Astrocyte of the cerebellum (primary cell): ENCODE measurements around the gene IFNL4.
"Not testable (repeated sequence)": the region's sequence is repeated elsewhere in the genome, so short reads cannot be mapped to it uniquely, and the experiment has no call there.

Experiments
- DNase-seq: peaks from one replicate; pipeline ENCODE4 v3.0.0-alpha.2; 2011; ENCODE audit warnings: low read depth
- H3K4me3 ChIP-seq: 2 replicates; pipeline ENCODE4 v1.5.1; 2011; ENCODE audit warnings: mild to moderate bottlenecking, low read depth, low read length, moderate library complexity
- in situ Hi-C: cut with HindIII; loops from 2 replicates; pipeline ENCODE4 v1.10.0; 2017; ENCODE audit warnings: low sequenced_read_pairs
- TF ChIP-seq, protein P1 (sequence below): IDR thresholded peaks from 2 replicates; pipeline ENCODE4 v1.5.1; 2012; ENCODE audit warnings: low read length, low read depth, moderate library complexity, mild to moderate bottlenecking; ENCODE audit errors: missing control alignments

The IFNL4 gene

DNA sequence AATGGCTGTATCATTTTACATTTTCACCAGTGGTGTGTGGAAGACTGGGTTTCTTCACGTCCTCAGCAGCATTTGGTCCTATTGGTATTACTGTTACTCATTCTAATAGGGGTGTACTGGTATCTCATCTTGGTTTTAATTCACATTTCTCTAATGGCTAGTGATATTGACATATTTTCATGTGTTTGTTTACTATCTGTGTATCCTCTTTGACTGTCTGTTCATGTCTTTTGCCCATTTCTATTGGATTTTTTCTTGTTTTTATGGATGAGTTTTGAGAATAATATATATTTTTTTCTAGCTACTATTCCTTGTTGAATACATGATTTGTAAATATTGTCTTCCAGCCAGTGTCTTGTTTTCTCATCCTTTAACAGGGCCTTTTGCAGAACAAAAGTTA lies 33.4 kb upstream of the IFNL4 start:
- TF ChIP-seq, protein P1, sequence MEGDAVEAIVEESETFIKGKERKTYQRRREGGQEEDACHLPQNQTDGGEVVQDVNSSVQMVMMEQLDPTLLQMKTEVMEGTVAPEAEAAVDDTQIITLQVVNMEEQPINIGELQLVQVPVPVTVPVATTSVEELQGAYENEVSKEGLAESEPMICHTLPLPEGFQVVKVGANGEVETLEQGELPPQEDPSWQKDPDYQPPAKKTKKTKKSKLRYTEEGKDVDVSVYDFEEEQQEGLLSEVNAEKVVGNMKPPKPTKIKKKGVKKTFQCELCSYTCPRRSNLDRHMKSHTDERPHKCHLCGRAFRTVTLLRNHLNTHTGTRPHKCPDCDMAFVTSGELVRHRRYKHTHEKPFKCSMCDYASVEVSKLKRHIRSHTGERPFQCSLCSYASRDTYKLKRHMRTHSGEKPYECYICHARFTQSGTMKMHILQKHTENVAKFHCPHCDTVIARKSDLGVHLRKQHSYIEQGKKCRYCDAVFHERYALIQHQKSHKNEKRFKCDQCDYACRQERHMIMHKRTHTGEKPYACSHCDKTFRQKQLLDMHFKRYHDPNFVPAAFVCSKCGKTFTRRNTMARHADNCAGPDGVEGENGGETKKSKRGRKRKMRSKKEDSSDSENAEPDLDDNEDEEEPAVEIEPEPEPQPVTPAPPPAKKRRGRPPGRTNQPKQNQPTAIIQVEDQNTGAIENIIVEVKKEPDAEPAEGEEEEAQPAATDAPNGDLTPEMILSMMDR: no peak
- in situ Hi-C loops: no loop called here
- DNase-seq: no peak
- no peak overlapping the region for H3K4me3 ChIP-seq

DNA sequence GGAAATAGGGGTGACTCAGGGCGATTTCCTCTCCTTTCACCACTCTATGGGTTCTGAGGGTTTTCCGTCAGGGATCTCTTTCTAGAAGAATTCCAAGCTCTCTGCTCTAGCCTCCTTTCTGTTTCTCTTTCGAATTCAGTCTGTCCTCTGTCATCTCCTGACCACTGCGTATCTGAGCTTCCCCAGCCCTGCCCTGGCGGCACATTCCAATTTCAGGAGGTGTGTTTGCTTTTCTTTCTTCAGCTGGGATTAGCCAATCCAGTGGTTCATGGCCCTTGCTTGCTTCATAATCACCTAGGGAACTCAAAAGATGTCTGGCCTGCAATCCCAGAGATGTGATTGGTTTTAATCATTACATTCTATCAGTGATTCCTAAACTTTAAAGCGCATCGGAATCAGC lies 28.9 kb upstream of the IFNL4 start:
- DNase-seq: no peak
- H3K4me3 ChIP-seq: no peak overlapping the region
- in situ Hi-C loops: no loop called here
- TF ChIP-seq, protein P1: no peak

DNA sequence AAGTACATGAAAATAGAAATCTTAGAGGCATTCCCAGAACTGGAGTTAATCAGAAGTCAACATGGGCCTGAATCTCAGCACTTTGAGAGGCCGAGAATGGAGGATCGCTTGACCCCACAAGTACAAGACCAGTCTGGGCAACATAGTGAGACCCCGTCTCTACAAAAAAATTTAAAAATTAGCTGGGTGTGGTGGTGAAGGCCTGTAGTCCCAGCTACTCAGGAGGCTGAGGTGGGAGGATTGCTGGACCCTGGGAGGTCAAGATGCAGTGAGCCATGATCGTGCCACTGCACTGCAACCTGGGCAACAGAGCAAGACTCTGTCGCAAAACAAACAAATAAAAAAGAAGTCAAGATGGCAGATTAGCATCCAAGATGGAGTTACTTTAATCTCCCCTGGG lies 28.1 kb upstream of the IFNL4 start:
- in situ Hi-C loops: no loop called here
- no peak for DNase-seq

DNA sequence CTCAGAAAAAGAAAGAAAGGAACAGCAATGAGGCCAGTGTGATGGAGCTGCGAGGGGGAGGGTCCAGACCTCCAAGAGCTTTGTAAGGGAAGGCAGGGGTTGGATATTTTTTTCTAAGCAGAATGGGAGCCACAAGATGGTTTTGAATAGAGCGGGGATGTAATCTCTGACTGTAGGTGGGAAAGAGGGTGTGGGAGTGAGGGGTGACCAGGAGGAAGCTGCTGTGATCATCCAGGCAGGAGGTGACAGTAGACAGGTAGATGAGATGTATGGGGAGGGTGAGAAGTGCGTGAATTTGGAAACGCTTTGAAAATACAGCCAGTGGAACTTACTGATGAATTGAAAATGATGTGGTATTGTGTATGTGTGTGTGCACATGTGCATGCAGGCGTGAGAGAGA lies 26.9 kb upstream of the IFNL4 start:
- in situ Hi-C loops: no loop called here
- H3K4me3 ChIP-seq: no peak overlapping the region
- TF ChIP-seq, protein P1: no peak
- DNase-seq: no peak

More for the DNA sequence above, 28.1 kb upstream of the IFNL4 start:
- TF ChIP-seq, protein P1: no peak
- H3K4me3 ChIP-seq: no peak overlapping the region

DNA sequence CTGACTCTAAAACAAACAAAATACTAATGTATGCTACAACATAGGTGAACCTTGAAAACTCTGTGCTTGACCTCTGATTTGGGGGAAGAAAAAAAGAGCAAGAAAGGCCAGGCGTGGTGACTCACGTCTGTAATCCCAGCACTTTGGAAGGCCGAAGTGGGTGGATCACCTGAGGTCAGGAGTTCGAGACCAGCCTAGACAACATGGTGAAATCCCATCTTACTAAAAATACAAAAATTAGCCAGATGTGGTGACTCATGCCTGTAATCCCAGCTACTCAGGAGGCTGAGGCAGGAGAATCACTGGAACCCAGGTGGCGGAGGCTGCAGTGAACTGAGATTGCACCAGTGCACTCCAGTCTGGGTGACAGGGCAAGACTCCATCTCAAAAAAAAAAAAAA lies 25.2 kb upstream of the IFNL4 start:
- in situ Hi-C loops, DNase-seq, H3K4me3 ChIP-seq: not testable (repeated sequence)

DNA sequence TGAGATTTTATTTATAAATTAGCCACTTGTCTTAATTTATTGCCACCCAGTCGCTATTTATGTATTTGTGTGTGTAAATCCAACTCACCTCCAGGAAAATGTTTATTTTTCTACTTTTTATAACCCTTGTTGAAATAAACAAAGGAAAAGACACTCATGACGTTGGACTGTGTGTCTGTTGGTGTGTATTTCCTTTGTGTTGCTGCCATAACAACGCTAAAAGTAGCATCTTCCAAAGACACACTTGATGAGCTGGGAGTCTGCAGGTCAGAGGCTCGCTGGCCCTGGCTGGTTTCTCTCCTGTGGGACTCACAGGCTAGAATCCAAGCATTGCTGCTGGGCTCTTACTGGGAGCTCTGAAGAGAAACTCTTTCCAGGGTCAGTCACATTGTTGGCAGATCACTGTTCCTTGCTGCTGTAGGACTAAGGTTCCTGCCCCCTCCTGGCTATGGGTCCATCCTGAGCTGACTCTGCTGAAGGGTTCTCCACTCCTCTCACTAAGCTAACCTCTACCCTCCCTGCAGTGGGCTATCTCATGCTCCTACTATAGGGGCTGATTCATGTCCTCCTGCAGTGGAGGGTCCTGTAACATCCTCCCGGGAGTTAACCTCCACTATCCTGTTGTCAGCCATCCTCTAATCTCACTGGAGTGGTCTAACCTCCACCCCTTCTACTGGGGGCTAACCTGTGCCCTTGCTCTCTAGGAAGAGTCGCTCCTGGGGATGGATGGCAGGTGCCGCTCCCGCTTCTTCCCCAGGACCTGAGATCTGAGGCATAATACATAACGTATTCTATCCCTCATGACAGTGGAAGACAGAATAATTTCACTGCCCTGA lies 21.6 kb upstream of the IFNL4 start:
- DNase-seq: no peak
- in situ Hi-C loops: no loop called here
- TF ChIP-seq, protein P1: no peak
- no peak overlapping the region for H3K4me3 ChIP-seq

DNA sequence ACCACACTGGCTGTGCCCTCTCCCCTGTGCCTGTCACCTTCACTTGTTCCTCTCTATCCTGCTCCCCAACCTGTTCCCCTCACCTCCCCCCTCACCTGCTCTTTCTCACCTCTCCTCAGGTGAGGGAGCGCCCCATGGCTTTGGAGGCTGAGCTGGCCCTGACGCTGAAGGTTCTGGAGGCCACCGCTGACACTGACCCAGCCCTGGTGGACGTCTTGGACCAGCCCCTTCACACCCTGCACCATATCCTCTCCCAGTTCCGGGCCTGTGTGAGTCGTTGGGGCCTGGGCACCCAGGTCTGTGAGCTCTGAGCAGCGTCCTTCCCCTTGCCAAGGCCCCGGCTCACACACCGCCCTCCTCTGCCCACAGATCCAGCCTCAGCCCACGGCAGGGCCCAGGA lies 20.7 kb upstream of the IFNL4 start:
- H3K4me3 ChIP-seq, in situ Hi-C loops, DNase-seq: not testable (repeated sequence)

DNA sequence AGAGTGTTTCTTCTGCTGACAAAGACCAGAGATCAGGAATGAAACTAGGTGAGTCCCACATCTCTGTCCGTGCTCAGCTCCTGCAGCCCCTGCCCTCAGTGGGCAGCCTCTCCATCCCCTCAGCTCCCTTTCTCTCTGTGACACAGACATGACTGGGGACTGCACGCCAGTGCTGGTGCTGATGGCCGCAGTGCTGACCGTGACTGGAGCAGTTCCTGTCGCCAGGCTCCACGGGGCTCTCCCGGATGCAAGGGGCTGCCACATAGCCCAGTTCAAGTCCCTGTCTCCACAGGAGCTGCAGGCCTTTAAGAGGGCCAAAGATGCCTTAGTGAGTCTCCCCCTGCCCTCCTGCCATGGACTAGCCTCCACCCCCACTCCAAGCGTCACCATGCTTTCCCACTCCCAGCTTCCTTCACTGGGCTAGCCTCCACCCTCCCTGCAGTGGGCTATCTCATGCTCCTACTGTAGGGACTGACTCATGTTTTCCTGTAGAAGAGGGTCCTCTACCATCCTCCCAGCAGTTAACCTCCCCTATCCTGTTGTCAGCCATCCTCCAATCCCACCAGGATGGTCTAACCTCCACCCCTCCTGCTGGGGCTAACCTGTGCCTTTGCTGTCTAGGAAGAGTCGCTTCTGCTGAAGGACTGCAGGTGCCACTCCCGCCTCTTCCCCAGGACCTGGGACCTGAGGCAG lies 20.0 kb upstream of the IFNL4 start:
- H3K4me3 ChIP-seq, DNase-seq, in situ Hi-C loops: not testable (repeated sequence)

DNA sequence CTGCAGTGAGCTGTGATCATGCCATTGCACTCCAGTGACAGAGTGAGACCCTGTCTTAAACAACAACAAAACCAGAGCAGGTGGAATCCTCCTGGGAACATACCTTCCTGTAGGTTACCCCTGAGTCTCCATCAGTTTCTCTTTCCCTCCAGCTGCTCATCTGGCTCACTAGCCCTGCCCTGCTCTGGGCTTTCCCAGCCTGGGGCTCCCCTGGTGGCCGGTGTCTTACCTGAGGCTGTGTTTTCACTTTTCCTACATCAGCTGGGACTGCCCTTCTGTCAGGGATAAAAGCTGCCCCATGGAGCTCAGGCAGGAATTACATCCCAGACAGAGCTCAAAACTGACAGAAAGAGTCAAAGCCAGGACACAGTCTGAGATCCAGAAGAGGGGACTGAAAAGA lies 19.4 kb upstream of the IFNL4 start, which contains the start of gene IFNL2:
Gene IFNL2 (plus strand): TSS at position 312 of the 400 bp plus-strand sequence. CDS start 173 bp downstream, outside the sequence.
- DNase-seq, H3K4me3 ChIP-seq, in situ Hi-C loops: not testable (repeated sequence)
